ENCODE measurements around the gene XCR1.
"Not testable (repeated sequence)": the region's sequence is repeated elsewhere in the genome, so short reads cannot be mapped to it uniquely, and the experiment has no call there.

The XCR1 gene

GRCh38 chr3:46027021-46027705 is at the start of gene XCR1:
XCR1 (minus strand) TSS chr3:46027483; CDS start chr3:46021947, 5,536 bp downstream.
- no peak for DNase-seq (ENCODE audit: low read depth)

- peak; percentile 23 for DNase-seq (ENCODE audit: low read depth)
Observed at GRCh38 chr3:46076606-46077005, 49.3 kb upstream of the XCR1 start.

- no peak for DNase-seq (ENCODE audit: low read depth)
Observed at GRCh38 chr3:46075816-46076215, 48.5 kb upstream of the XCR1 start.

GRCh38 chr3:46071222-46071858 is 44.1 kb upstream of the XCR1 start:
- no peak for DNase-seq (ENCODE audit: low read depth)

GRCh38 chr3:46070595-46071093 is 43.4 kb upstream of the XCR1 start:
- DNase-seq (ENCODE audit: low read depth) = no peak

- DNase-seq (ENCODE audit: low read depth) = no peak
Observed at GRCh38 chr3:46068501-46068900, 41.2 kb upstream of the XCR1 start.

GRCh38 chr3:46067401-46067800 is 40.1 kb upstream of the XCR1 start:
- no peak for DNase-seq (ENCODE audit: low read depth)

GRCh38 chr3:46065750-46066256 is 38.5 kb upstream of the XCR1 start:
- DNase-seq (ENCODE audit: low read depth) = no peak

GRCh38 chr3:46065294-46065705 is 38.0 kb upstream of the XCR1 start:
- no peak for DNase-seq (ENCODE audit: low read depth)

- no peak for DNase-seq (ENCODE audit: low read depth)
Observed at GRCh38 chr3:46062679-46063078, 35.4 kb upstream of the XCR1 start.

GRCh38 chr3:46061887-46062286 is 34.6 kb upstream of the XCR1 start:
- no peak for DNase-seq (ENCODE audit: low read depth)

- no peak for DNase-seq (ENCODE audit: low read depth)
Observed at GRCh38 chr3:46061108-46061720, 33.9 kb upstream of the XCR1 start.

GRCh38 chr3:46060551-46060950 is 33.3 kb upstream of the XCR1 start:
- DNase-seq (ENCODE audit: low read depth) = no peak

- DNase-seq (ENCODE audit: low read depth) = no peak
Observed at GRCh38 chr3:46059432-46059831, 32.1 kb upstream of the XCR1 start.

- no peak for DNase-seq (ENCODE audit: low read depth)
Observed at GRCh38 chr3:46058981-46059380, 31.7 kb upstream of the XCR1 start.

- DNase-seq (ENCODE audit: low read depth) = no peak
Observed at GRCh38 chr3:46057716-46058115, 30.4 kb upstream of the XCR1 start.

- DNase-seq (ENCODE audit: low read depth) = no peak
Observed at GRCh38 chr3:46056686-46057085, 29.4 kb upstream of the XCR1 start.

- DNase-seq (ENCODE audit: low read depth) = not testable (repeated sequence)
Observed at GRCh38 chr3:46053761-46054515, 26.7 kb upstream of the XCR1 start.

- not testable (repeated sequence) for DNase-seq (ENCODE audit: low read depth)
Observed at GRCh38 chr3:46053265-46053664, 26.0 kb upstream of the XCR1 start.

- no peak for DNase-seq (ENCODE audit: low read depth)
Observed at GRCh38 chr3:46052531-46052930, 25.2 kb upstream of the XCR1 start.

- no peak for DNase-seq (ENCODE audit: low read depth)
Observed at GRCh38 chr3:46049093-46049492, 21.8 kb upstream of the XCR1 start.

- DNase-seq (ENCODE audit: low read depth) = peak; percentile 68
Observed at GRCh38 chr3:46046231-46046630, 18.9 kb upstream of the XCR1 start.

Measured in amniotic epithelial cell (primary cell).